ENCODE measurements around the gene HERC2. TPM values are rescaled to one million over a fixed set of nuclear protein-coding genes. Genes with fewer than 3 reads are reported as not detected.
"Not testable (repeated sequence)": the region's sequence is repeated elsewhere in the genome, so short reads cannot be mapped to it uniquely, and the experiment has no call there.

Gene HERC2
- total RNA-seq, 1 experiment from 2014 or later: 23.0 TPM

- DNase-seq (ENCODE audit: low spot score): no peak
These were observed 47.9 kb downstream of the HERC2 start for GRCh38 chr15:28273873-28274610.

- no peak for DNase-seq (ENCODE audit: low spot score)
These were observed 48.5 kb downstream of the HERC2 start for GRCh38 chr15:28273468-28273867.

GRCh38 chr15:28272587-28272986, 49.4 kb downstream of the HERC2 start:
- DNase-seq (ENCODE audit: low spot score): no peak

GRCh38 chr15:28271697-28272260, 50.2 kb downstream of the HERC2 start:
- no peak for DNase-seq (ENCODE audit: low spot score)

- DNase-seq (ENCODE audit: low spot score): no peak
These were observed 52.9 kb downstream of the HERC2 start for GRCh38 chr15:28269097-28269496.

- no peak for DNase-seq (ENCODE audit: low spot score)
These were observed 54.3 kb downstream of the HERC2 start for GRCh38 chr15:28267727-28268126.

GRCh38 chr15:28265334-28266019, 56.5 kb downstream of the HERC2 start:
- no peak for DNase-seq (ENCODE audit: low spot score)

- no peak for DNase-seq (ENCODE audit: low spot score)
These were observed 57.8 kb downstream of the HERC2 start for GRCh38 chr15:28264166-28264565.

- DNase-seq (ENCODE audit: low spot score): no peak
These were observed 59.5 kb downstream of the HERC2 start for GRCh38 chr15:28262438-28262837.

GRCh38 chr15:28260722-28261121, 61.3 kb downstream of the HERC2 start:
- DNase-seq (ENCODE audit: low spot score): no peak

- DNase-seq (ENCODE audit: low spot score): no peak
These were observed 61.7 kb downstream of the HERC2 start for GRCh38 chr15:28260317-28260716.

- DNase-seq (ENCODE audit: low spot score): no peak
These were observed 66.0 kb downstream of the HERC2 start for GRCh38 chr15:28255965-28256364.

- no peak for DNase-seq (ENCODE audit: low spot score)
These were observed 69.1 kb downstream of the HERC2 start for GRCh38 chr15:28252831-28253230.

GRCh38 chr15:28246605-28247004, 75.4 kb downstream of the HERC2 start:
- no peak for DNase-seq (ENCODE audit: low spot score)

- no peak for DNase-seq (ENCODE audit: low spot score)
These were observed 78.1 kb downstream of the HERC2 start for GRCh38 chr15:28243901-28244300.

- DNase-seq (ENCODE audit: low spot score): no peak
These were observed 78.6 kb downstream of the HERC2 start for GRCh38 chr15:28243399-28243798.

GRCh38 chr15:28238296-28238695, 83.7 kb downstream of the HERC2 start:
- not testable (repeated sequence) for DNase-seq (ENCODE audit: low spot score)

- DNase-seq (ENCODE audit: low spot score): not testable (repeated sequence)
These were observed 90.2 kb downstream of the HERC2 start for GRCh38 chr15:28231743-28232142.

GRCh38 chr15:28231336-28231735, 90.6 kb downstream of the HERC2 start:
- DNase-seq (ENCODE audit: low spot score): not testable (repeated sequence)

GRCh38 chr15:28228990-28229640, 92.9 kb downstream of the HERC2 start:
- DNase-seq (ENCODE audit: low spot score): not testable (repeated sequence)

- DNase-seq (ENCODE audit: low spot score): no peak
These were observed 93.9 kb downstream of the HERC2 start for GRCh38 chr15:28228096-28228495.

- not testable (repeated sequence) for DNase-seq (ENCODE audit: low spot score)
These were observed 94.7 kb downstream of the HERC2 start for GRCh38 chr15:28227303-28227702.

Data from H4 (cell line).